Measurements from ENCODE around the gene CDC34.
A peak's percentile ranks its signal among the peaks of the same experiment; 100 is the strongest.

DNA sequence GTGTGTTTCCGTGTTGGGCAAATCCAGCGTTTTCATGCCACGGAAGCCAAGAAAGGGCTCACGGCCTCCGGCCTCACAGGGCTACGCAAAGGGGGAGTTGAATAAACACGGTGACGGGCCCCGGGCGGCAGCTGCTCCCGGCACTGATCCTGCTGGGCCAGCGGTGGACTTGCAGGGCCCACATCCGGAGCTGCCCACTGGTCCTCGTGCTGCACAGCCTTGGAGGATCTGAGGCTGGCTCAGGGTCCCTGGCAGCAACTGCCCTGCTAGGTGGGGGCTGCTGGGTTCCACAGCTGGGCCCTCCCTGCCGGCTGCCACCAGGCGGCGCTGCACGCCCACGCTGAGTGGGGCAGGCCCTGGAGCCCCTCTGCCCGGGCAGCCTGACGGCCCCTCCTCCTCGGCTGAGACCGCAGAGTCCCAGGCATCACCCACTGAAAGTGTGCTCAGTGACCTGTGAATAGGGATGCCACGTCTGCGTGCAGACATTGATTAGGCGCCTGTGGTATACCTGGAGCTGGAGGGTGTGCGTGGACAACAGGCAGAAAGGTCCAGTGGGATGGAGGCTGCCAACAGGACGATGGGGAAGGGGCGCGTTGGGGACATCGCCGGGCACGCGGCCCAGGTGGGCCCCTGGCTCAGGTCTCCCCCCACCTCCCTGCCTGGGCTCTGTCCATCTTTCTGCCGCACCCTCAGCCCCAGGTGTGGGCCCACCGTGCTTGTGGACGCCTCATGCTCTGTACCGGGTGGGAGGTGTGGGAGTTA, 52.9 kb downstream of the CDC34 start:
- TF ChIP-seq, protein P1, sequence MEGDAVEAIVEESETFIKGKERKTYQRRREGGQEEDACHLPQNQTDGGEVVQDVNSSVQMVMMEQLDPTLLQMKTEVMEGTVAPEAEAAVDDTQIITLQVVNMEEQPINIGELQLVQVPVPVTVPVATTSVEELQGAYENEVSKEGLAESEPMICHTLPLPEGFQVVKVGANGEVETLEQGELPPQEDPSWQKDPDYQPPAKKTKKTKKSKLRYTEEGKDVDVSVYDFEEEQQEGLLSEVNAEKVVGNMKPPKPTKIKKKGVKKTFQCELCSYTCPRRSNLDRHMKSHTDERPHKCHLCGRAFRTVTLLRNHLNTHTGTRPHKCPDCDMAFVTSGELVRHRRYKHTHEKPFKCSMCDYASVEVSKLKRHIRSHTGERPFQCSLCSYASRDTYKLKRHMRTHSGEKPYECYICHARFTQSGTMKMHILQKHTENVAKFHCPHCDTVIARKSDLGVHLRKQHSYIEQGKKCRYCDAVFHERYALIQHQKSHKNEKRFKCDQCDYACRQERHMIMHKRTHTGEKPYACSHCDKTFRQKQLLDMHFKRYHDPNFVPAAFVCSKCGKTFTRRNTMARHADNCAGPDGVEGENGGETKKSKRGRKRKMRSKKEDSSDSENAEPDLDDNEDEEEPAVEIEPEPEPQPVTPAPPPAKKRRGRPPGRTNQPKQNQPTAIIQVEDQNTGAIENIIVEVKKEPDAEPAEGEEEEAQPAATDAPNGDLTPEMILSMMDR (IDR thresholded peaks at IDR 0.05) = peak; percentile 94
- TF ChIP-seq TCF7L2 (IDR thresholded peaks at IDR 0.05; ENCODE audit: low read depth, low read length) (no peak), POLR2AphosphoS5 (IDR thresholded peaks at IDR 0.05; ENCODE audit: low read depth, low read length) (peak; percentile 79)
